Tibial artery (tissue), 4 donors: ENCODE data around the gene SLC30A4.

ENCODE experiments used
- DNase-seq, 2 donors: peaks; one replicate each; pipeline ENCODE4 v3.0.0-alpha.2; 2019
- H3K27ac ChIP-seq, 2 donors: fragments of 200-600 bp; sonication (generic) in 1 of 2; 1 replicate in 1 of 2; 2 replicates in 1 of 2; pipeline ENCODE4 v1.5.1; 2018 to 2019; ENCODE audit warnings: mild to moderate bottlenecking in 1 of 2
- H3K27me3 ChIP-seq, 2 donors: fragments of 200-600 bp; sonication (generic) in 1 of 2; one replicate each; pipeline versions ENCODE4 v1.5.1 to v1.6.0; 2016 to 2019
- H3K36me3 ChIP-seq, 3 donors: fragments of 200-600 bp; sonication (generic) in 2 of 3; one replicate each; pipeline ENCODE4 v1.5.1; 2016 to 2019; ENCODE audit warnings: mild to moderate bottlenecking in 2 of 3
- H3K4me1 ChIP-seq, 4 donors: fragments of 200-600 bp; sonication (generic) in 2 of 4; 1 replicate in 3 of 4; 2 replicates in 1 of 4; pipeline ENCODE4 v1.5.1; 2016 to 2019
- H3K4me3 ChIP-seq, 2 donors: fragments of 200-600 bp; sonication (generic) in 1 of 2; 1 replicate in 1 of 2; 2 replicates in 1 of 2; pipeline ENCODE4 v1.5.1; 2018 to 2019; ENCODE audit warnings: mild to moderate bottlenecking in 2 of 2
- H3K9me3 ChIP-seq, 3 donors: fragments of 200-600 bp; sonication (generic) in 1 of 3; one replicate each; pipeline ENCODE4 v1.5.1; 2016 to 2019
- CTCF ChIP-seq, 2 experiments: fragments of 200-600 bp in 1 of 2; fragments of 450-650 bp in 1 of 2; IDR thresholded peaks; one replicate each; pipeline ENCODE4 v1.5.1; 2017 to 2019; ENCODE audit warnings: antibody characterized with exemption in 2 of 2, mild to moderate bottlenecking in 1 of 2, moderate library complexity in 1 of 2
- intact Hi-C: fragments of 100-400 bp; cut with DNase I; formaldehyde crosslinking; loops from one replicate; pipeline ENCODE4 v1.15.0; 2023; ENCODE audit warnings: low total_unique reads

The SLC30A4 gene

GRCh38 chr15:45429941-45430792 is 92.4 kb downstream of the SLC30A4 start:
- Histone ChIP-seq H3K9me3 (no peaks in the 10 kb centered on the region), H3K4me1 (peaks cover 0 to 7% (median 2%) of the 10 kb centered on the region in 4 donors), H3K27me3 (peaks cover 0 to 4% of the 10 kb centered on the region in 2 donors), H3K36me3 (no peaks in the 10 kb centered on the region), H3K27ac (no peak overlapping the region), H3K4me3 (peak overlapping the region; percentile 23 to 26)
- TF ChIP-seq CTCF (IDR thresholded peaks at IDR 0.05) = peak; percentile 77 to 81
- intact Hi-C loops = no loop called here
- peak in 1 of 2 donors; percentile 33 for DNase-seq
